Mesenchymal stem cell (in vitro differentiated cells and primary cell): ENCODE data around the gene ADAMTSL3.

ENCODE experiments used
- DNase-seq: peaks from one replicate; pipeline ENCODE4 v3.0.0-alpha.2; 2013
- H2AFZ ChIP-seq: one replicate; pipeline ENCODE4 v1.6.1; 2013; ENCODE audit warnings: low read depth, mild to moderate bottlenecking, control low read depth, inconsistent platforms, low read length, moderate library complexity
- H2AK5ac ChIP-seq: 2 replicates; pipeline ENCODE4 v1.6.1; 2013; ENCODE audit warnings: low read length, moderate library complexity, mild to moderate bottlenecking, inconsistent platforms; ENCODE audit not compliant: severe bottlenecking
- H2BK120ac ChIP-seq: one replicate; pipeline ENCODE4 v1.6.1; 2013; ENCODE audit warnings: low read depth, mild to moderate bottlenecking, inconsistent platforms, low read length, moderate library complexity
- H2BK12ac ChIP-seq, 2 experiments: one replicate each; pipeline ENCODE4 v1.6.1; 2013; ENCODE audit warnings: inconsistent platforms in 2 of 2, low read length in 2 of 2, mild to moderate bottlenecking in 2 of 2, moderate library complexity in 2 of 2, control low read depth in 1 of 2
- H2BK15ac ChIP-seq: one replicate; pipeline ENCODE4 v1.6.1; 2013; ENCODE audit warnings: mild to moderate bottlenecking, low read depth, inconsistent platforms; ENCODE audit not compliant: poor library complexity, severe bottlenecking
- H2BK5ac ChIP-seq: 2 replicates; pipeline ENCODE4 v1.6.1; 2013; ENCODE audit warnings: low read depth, mild to moderate bottlenecking, low read length, control low read depth, inconsistent platforms; ENCODE audit not compliant: poor library complexity, severe bottlenecking
- H3K14ac ChIP-seq, 2 experiments: one replicate each; pipeline ENCODE4 v1.6.1; 2013; ENCODE audit warnings: inconsistent platforms in 2 of 2, low read length in 2 of 2, control low read depth in 1 of 2, mild to moderate bottlenecking in 1 of 2, moderate library complexity in 1 of 2
- H3K18ac ChIP-seq, 2 experiments: one replicate each; pipeline ENCODE4 v1.6.1; 2013; ENCODE audit warnings: inconsistent platforms in 2 of 2, low read length in 2 of 2, control low read depth in 1 of 2, low read depth in 1 of 2, mild to moderate bottlenecking in 1 of 2
- H3K23ac ChIP-seq, 2 experiments: one replicate each; pipeline ENCODE4 v1.6.1; 2013; ENCODE audit warnings: inconsistent platforms in 2 of 2, low read length in 2 of 2, mild to moderate bottlenecking in 2 of 2, moderate library complexity in 2 of 2, control low read depth in 1 of 2
- H3K27ac ChIP-seq: 2 replicates; pipeline ENCODE4 v1.5.1; 2013; ENCODE audit warnings: mild to moderate bottlenecking, moderate library complexity, low read length, control low read depth, inconsistent platforms; ENCODE audit not compliant: poor library complexity, severe bottlenecking
- H3K27me3 ChIP-seq, 2 experiments: 2 replicates each; pipeline versions ENCODE4 v1.6.1 to v1.7.0; 2013; ENCODE audit warnings: low read length in 2 of 2, mild to moderate bottlenecking in 2 of 2, moderate library complexity in 2 of 2, control low read depth in 1 of 2, inconsistent platforms in 1 of 2; ENCODE audit not compliant: control insufficient read depth in 1 of 2, insufficient read depth in 1 of 2
- H3K36me3 ChIP-seq, 2 experiments: 2 replicates each; pipeline versions ENCODE4 v1.6.1 to v1.7.0; 2013; ENCODE audit warnings: low read length in 2 of 2, control low read depth in 1 of 2, inconsistent platforms in 1 of 2, low read depth in 1 of 2, mild to moderate bottlenecking in 1 of 2; ENCODE audit not compliant: insufficient read depth in 2 of 2, control insufficient read depth in 1 of 2
- H3K4ac ChIP-seq, 2 experiments: one replicate each; pipeline ENCODE4 v1.6.1; 2013; ENCODE audit warnings: inconsistent platforms in 2 of 2, low read length in 2 of 2, mild to moderate bottlenecking in 2 of 2, moderate library complexity in 2 of 2, control low read depth in 1 of 2, low read depth in 1 of 2
- H3K4me1 ChIP-seq: 2 replicates; pipeline ENCODE4 v1.6.1; 2013; ENCODE audit warnings: low read depth, low read length, control low read depth; ENCODE audit not compliant: control insufficient read depth, insufficient read depth
- H3K4me2 ChIP-seq: 2 replicates; pipeline ENCODE4 v1.6.1; 2013; ENCODE audit warnings: low read length, mild to moderate bottlenecking, inconsistent platforms; ENCODE audit not compliant: poor library complexity, severe bottlenecking
- H3K4me3 ChIP-seq, 2 experiments: 2 replicates each; pipeline versions ENCODE4 v1.5.1 to v1.7.0; 2013; ENCODE audit warnings: low read length in 2 of 2, mild to moderate bottlenecking in 2 of 2, control low read depth in 1 of 2, low read depth in 1 of 2; ENCODE audit not compliant: insufficient read depth in 1 of 2
- H3K79me1 ChIP-seq: replicated peaks from 2 replicates; pipeline ENCODE4 v1.6.1; 2013; ENCODE audit warnings: mild to moderate bottlenecking, control low read depth, low read length, inconsistent platforms; ENCODE audit not compliant: poor library complexity, severe bottlenecking
- H3K9ac ChIP-seq: 2 replicates; pipeline ENCODE4 v1.7.0; 2013; ENCODE audit warnings: mild to moderate bottlenecking, low read length, moderate library complexity
- H3K9me3 ChIP-seq: 2 replicates; pipeline ENCODE4 v1.7.0; 2013; ENCODE audit warnings: mild to moderate bottlenecking, low read length; ENCODE audit not compliant: control insufficient read depth
- H4K8ac ChIP-seq: one replicate; pipeline ENCODE4 v1.6.1; 2013; ENCODE audit warnings: inconsistent platforms, mild to moderate bottlenecking, low read length, moderate library complexity
- H4K91ac ChIP-seq: one replicate; pipeline ENCODE4 v1.6.1; 2013; ENCODE audit warnings: mild to moderate bottlenecking, low read length, inconsistent platforms
- WGBS: methylation state at CpG from one replicate; pipeline ENCODE4 v1.1.7; 2013; ENCODE audit warnings: mixed read lengths; 5-methylcytosine and 5-hydroxymethylcytosine counted together

The ADAMTSL3 gene

DNA sequence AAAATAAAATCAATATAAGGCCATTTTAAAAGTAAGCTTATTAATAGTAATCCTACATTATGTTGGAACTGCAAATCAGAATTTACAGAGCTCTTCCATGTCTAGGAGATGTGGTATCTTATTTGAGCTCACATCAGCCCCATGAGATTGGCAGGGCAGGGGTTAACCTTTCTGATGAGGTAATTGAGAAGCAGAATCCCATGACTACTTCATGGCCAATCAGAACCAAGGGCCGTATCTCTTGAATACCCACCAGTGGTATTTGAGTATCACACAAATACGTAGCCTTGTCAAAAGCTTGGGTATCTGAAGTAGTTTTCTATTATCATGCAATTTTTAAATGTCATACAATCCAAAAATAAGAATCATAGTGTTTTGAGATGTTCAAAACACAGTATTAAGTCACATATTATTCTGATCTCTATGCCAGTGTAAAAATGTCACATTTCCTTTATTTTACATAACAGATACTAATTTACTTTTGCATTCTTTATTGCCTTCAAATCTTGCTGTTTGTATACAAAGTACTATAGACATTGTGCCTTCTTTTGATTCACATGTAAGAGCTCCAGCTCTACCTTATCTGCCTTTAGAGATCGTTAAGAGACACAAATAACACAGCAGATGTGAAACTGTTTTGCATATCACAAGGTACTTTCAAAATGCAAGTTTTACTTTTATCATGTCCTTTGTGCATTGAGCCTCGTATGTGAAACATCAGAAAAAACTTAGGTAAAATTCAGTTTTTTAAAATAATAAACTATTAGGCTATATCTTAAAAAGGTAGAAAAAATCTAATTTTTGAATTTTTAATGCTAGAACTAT lies 329.9 kb downstream of the ADAMTSL3 start:
- Histone ChIP-seq H3K4me1 (no peaks in the 10 kb centered on the region), H2BK5ac (no peak overlapping the region), H3K27ac (no peak overlapping the region), H2BK15ac (no peak overlapping the region), H3K14ac (no peak overlapping the region), H3K4me3 (no peak overlapping the region), H3K9me3 (no peaks in the 10 kb centered on the region), H3K36me3 (no peaks in the 10 kb centered on the region), H2AK5ac (no peak overlapping the region), H3K18ac (no peak overlapping the region), H3K4ac (no peak overlapping the region), H3K27me3 (peaks cover 0 to 3% of the 10 kb centered on the region in 2 experiments), H2BK12ac (no peak overlapping the region), H3K4me2 (no peak overlapping the region), H3K79me1 (no peaks in the 10 kb centered on the region), H3K9ac (no peak overlapping the region), H2BK120ac (no peak overlapping the region), H4K91ac (no peak overlapping the region), H4K8ac (no peak overlapping the region), H3K23ac (no peak overlapping the region), H2AFZ (no peak overlapping the region)
- no peak for DNase-seq
- 77% methylated on average over 1 of the region's 4 CpGs for WGBS

GRCh38 chr15:83984601-83985000 lies 330.7 kb downstream of the ADAMTSL3 start:
- no peak overlapping the region for H2AFZ ChIP-seq
- no peaks in the 10 kb centered on the region for H3K79me1 ChIP-seq
- no peak overlapping the region for H2BK15ac ChIP-seq
- no peak overlapping the region for H3K18ac ChIP-seq
- H4K8ac ChIP-seq = no peak overlapping the region
- no peak overlapping the region for H3K4me3 ChIP-seq
- no peak overlapping the region for H2AK5ac ChIP-seq
- H3K27me3 ChIP-seq = peaks cover 0 to 3% of the 10 kb centered on the region in 2 experiments
- no peak for DNase-seq
- no peaks in the 10 kb centered on the region for H3K36me3 ChIP-seq
- H2BK5ac ChIP-seq = no peak overlapping the region
- H4K91ac ChIP-seq = no peak overlapping the region
- no peak overlapping the region for H3K4ac ChIP-seq
- no peak overlapping the region for H3K9ac ChIP-seq
- H3K4me2 ChIP-seq = no peak overlapping the region
- H3K23ac ChIP-seq = no peak overlapping the region
- H3K9me3 ChIP-seq = no peaks in the 10 kb centered on the region
- H2BK120ac ChIP-seq = no peak overlapping the region
- no peak overlapping the region for H3K27ac ChIP-seq
- no peak overlapping the region for H2BK12ac ChIP-seq
- no peaks in the 10 kb centered on the region for H3K4me1 ChIP-seq
- H3K14ac ChIP-seq = no peak overlapping the region

- Histone ChIP-seq H2BK12ac (no peak overlapping the region), H3K36me3 (no peaks in the 10 kb centered on the region), H3K4me3 (no peak overlapping the region), H3K27me3 (no peaks in the 10 kb centered on the region), H3K4me1 (no peaks in the 10 kb centered on the region), H3K23ac (no peak overlapping the region), H3K4me2 (no peak overlapping the region), H2BK15ac (no peak overlapping the region), H3K79me1 (no peaks in the 10 kb centered on the region), H4K8ac (no peak overlapping the region), H3K27ac (no peak overlapping the region), H3K4ac (no peak overlapping the region), H3K9ac (no peak overlapping the region), H3K14ac (no peak overlapping the region), H4K91ac (no peak overlapping the region), H2BK5ac (no peak overlapping the region), H3K18ac (no peak overlapping the region), H2BK120ac (no peak overlapping the region), H3K9me3 (no peaks in the 10 kb centered on the region), H2AK5ac (no peak overlapping the region), H2AFZ (no peak overlapping the region)
- no peak for DNase-seq
- 71% methylated on average over 5 of the region's 5 CpGs for WGBS
Measured at GRCh38 chr15:83991163-83991562, 337.2 kb downstream of the ADAMTSL3 start.

DNA sequence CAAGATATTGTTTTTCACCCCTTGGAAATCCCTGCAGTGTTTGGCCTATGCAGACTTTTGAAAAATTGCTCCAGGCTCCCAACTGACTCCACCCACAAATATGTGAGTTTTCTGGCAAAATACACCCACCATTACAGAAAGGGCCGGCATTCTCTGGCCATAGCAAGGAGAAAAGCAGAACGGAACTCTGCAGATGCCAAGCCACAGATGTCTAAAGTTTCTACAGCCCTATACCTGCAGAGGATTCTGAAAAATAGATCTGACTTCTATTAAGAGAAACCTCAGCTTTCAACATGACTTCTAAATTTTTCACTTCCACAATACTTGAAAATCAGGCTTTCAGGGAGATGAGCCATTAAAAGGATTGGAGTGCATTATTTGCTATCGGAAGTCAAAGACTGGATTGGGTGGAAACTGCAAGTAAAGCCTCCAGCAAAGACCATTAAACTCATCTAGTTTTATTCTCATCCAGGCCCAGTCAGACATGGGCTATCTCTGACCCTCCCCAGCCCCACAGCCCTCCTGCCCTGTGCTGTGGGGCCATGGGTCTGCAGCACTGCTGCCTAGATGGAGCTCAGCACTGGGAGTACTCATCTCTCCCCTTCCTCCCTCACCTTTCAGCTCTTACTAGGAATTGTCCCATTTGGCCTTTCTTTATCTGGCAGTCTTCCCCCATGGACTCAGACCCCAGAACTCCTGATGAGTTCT lies 338.6 kb downstream of the ADAMTSL3 start:
- WGBS = 95% methylated on average over 3 of the region's 3 CpGs
- no peak overlapping the region for H4K8ac ChIP-seq
- no peak overlapping the region for H3K4me2 ChIP-seq
- no peak overlapping the region for H3K4me3 ChIP-seq
- no peak overlapping the region for H3K23ac ChIP-seq
- H3K14ac ChIP-seq = no peak overlapping the region
- no peaks in the 10 kb centered on the region for H3K4me1 ChIP-seq
- no peak overlapping the region for H3K4ac ChIP-seq
- no peak overlapping the region for H2AFZ ChIP-seq
- H3K36me3 ChIP-seq = no peaks in the 10 kb centered on the region
- no peak overlapping the region for H2BK12ac ChIP-seq
- H3K9ac ChIP-seq = no peak overlapping the region
- H2BK15ac ChIP-seq = no peak overlapping the region
- peaks cover 4% of the 10 kb centered on the region for H3K9me3 ChIP-seq
- no peak overlapping the region for H2BK5ac ChIP-seq
- no peaks in the 10 kb centered on the region for H3K79me1 ChIP-seq
- H2AK5ac ChIP-seq = no peak overlapping the region
- H4K91ac ChIP-seq = no peak overlapping the region
- DNase-seq = no peak
- H3K18ac ChIP-seq = no peak overlapping the region
- no peak overlapping the region for H3K27ac ChIP-seq
- H3K27me3 ChIP-seq = no peaks in the 10 kb centered on the region
- no peak overlapping the region for H2BK120ac ChIP-seq
